Esophagus squamous epithelium (tissue), 5 donors: ENCODE results near the gene MSH3. TPM values are rescaled to one million over a fixed set of nuclear protein-coding genes. Genes with fewer than 3 reads are reported as not detected.

ENCODE experiments used
- DNase-seq: peaks from one replicate; lab custom pipeline; 2025; lab: John Stamatoyannopoulos, UW
- H3K27ac ChIP-seq, 4 donors: fragments of 200-600 bp; sonication (generic); one replicate each; pipeline ENCODE4 v1.5.1; 2016 to 2019; ENCODE audit warnings: mild to moderate bottlenecking in 1 of 4
- H3K27me3 ChIP-seq, 4 donors: fragments of 200-600 bp; sonication (generic); 1 replicate in 3 of 4; 2 replicates in 1 of 4; pipeline versions ENCODE4 v1.5.1 to v1.6.0; 2017 to 2021; ENCODE audit warnings: antibody characterized with exemption in 1 of 4
- H3K36me3 ChIP-seq, 3 donors: fragments of 200-600 bp; sonication (generic); one replicate each; pipeline ENCODE4 v1.5.1; 2016 to 2019
- H3K4me1 ChIP-seq, 3 donors: fragments of 200-600 bp; sonication (generic); one replicate each; pipeline ENCODE4 v1.5.1; 2017 to 2019
- H3K4me3 ChIP-seq, 4 donors: fragments of 200-600 bp; sonication (generic); 1 replicate in 3 of 4; 2 replicates in 1 of 4; pipeline ENCODE4 v1.5.1; 2016 to 2019; ENCODE audit warnings: mild to moderate bottlenecking in 2 of 4, moderate library complexity in 1 of 4
- H3K9me3 ChIP-seq, 3 donors: fragments of 200-600 bp; sonication (generic); one replicate each; pipeline ENCODE4 v1.5.1; 2016 to 2019
- POLR2A ChIP-seq, 4 donors: fragments of 450-650 bp; IDR thresholded peaks; one replicate each; pipeline ENCODE4 v1.6.1; 2017; ENCODE audit warnings: antibody characterized with exemption in 4 of 4, mild to moderate bottlenecking in 4 of 4, moderate library complexity in 3 of 4
- WGBS, 2 donors: methylation state at CpG; one replicate each; pipeline ENCODE4 v1.1.5; 2018; 5-methylcytosine and 5-hydroxymethylcytosine counted together
- intact Hi-C: fragments of 100-400 bp; cut with DNase I; formaldehyde crosslinking; loops from one replicate; pipeline ENCODE4 v1.15.0; 2022
- total RNA-seq, 4 donors: library from RNA; depleted of rRNA; stranded (reverse); fragments of >200 nt; gene quantifications; one replicate each; pipeline ENCODE4 v1.1.0, GENCODE V29; 2016
- TF ChIP-seq, protein P1 (sequence below), 6 experiments: fragments of 450-650 bp in 4 of 6; fragments of 200-600 bp in 2 of 6; sonication (generic) in 2 of 6; IDR thresholded peaks; one replicate each; pipeline ENCODE4 v1.5.1; 2016 to 2019; ENCODE audit warnings: antibody characterized with exemption in 6 of 6, mild to moderate bottlenecking in 4 of 6, moderate library complexity in 4 of 6
- donor health status: DM: yes; HTN: yes; CAD: no.

Gene MSH3
- total RNA-seq, 4 donors from 2014 or later, result 6.6 to 12.5 (median 11.6) TPM

DNA sequence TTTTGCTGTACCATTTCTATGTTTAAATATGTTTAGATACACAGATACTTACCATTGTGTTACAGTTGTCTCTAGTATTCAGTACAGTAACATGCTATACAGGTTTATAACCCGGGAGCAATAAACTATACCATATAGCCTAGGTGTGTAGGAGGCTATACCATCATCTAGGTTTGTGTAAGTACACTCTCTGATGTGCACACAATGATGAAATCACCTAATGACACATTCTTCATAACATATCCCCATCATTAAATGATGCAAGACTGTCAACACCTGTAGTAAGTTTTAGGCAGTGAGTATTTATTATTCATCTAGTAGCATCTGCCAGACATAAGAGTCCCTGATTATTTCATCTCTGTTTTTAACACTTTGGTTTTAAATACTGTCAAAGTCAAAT, 7.7 kb downstream of the MSH3 start:
- no peak for DNase-seq
- Histone ChIP-seq H3K27ac (no peak overlapping the region), H3K4me3 (no peak overlapping the region), H3K36me3 (peaks cover 0 to 95% (median 16%) of the 10 kb centered on the region in 3 donors), H3K27me3 (no peaks in the 10 kb centered on the region), H3K4me1 (no peaks in the 10 kb centered on the region), H3K9me3 (no peaks in the 10 kb centered on the region)
- 0 to 53% methylated on average over 1 of the region's 1 CpG for WGBS, 2 donors
- intact Hi-C loops, result loop anchor here (10.0 kb wide), 1 partner anchor 177 kb away; the partner anchor contains the start of gene FAM151B
- TF ChIP-seq POLR2A (IDR thresholded peaks at IDR 0.05), result no peak
- TF ChIP-seq, protein P1, sequence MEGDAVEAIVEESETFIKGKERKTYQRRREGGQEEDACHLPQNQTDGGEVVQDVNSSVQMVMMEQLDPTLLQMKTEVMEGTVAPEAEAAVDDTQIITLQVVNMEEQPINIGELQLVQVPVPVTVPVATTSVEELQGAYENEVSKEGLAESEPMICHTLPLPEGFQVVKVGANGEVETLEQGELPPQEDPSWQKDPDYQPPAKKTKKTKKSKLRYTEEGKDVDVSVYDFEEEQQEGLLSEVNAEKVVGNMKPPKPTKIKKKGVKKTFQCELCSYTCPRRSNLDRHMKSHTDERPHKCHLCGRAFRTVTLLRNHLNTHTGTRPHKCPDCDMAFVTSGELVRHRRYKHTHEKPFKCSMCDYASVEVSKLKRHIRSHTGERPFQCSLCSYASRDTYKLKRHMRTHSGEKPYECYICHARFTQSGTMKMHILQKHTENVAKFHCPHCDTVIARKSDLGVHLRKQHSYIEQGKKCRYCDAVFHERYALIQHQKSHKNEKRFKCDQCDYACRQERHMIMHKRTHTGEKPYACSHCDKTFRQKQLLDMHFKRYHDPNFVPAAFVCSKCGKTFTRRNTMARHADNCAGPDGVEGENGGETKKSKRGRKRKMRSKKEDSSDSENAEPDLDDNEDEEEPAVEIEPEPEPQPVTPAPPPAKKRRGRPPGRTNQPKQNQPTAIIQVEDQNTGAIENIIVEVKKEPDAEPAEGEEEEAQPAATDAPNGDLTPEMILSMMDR (IDR thresholded peaks at IDR 0.05), result no peak

DNA sequence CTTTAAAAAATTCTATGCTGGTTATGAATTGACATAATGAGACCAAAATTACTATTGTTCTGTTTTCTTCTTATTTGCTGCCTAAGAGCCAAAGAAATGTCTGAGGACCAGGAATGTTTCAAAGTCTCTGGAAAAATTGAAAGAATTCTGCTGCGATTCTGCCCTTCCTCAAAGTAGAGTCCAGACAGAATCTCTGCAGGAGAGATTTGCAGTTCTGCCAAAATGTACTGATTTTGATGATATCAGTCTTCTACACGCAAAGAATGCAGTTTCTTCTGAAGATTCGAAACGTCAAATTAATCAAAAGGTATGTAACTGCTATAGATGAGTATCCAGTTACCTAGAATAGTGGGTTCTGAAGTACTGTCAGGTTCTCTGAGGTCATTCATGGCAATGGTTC, 10.6 kb downstream of the MSH3 start:
- Histone ChIP-seq H3K27ac (no peak overlapping the region), H3K27me3 (no peaks in the 10 kb centered on the region), H3K9me3 (no peaks in the 10 kb centered on the region), H3K4me3 (no peak overlapping the region), H3K36me3 (peaks cover 0 to 90% (median 0%) of the 10 kb centered on the region in 3 donors), H3K4me1 (no peaks in the 10 kb centered on the region)
- intact Hi-C loops, result loop anchor here (10.0 kb wide), 1 partner anchor 180 kb away; the partner anchor contains the start of gene FAM151B
- no peak for TF ChIP-seq POLR2A (IDR thresholded peaks at IDR 0.05)
- TF ChIP-seq, protein P1 (IDR thresholded peaks at IDR 0.05), result no peak
- 89 to 93% methylated on average over 4 of the region's 4 CpGs for WGBS, 2 donors
- DNase-seq, result no peak

DNA sequence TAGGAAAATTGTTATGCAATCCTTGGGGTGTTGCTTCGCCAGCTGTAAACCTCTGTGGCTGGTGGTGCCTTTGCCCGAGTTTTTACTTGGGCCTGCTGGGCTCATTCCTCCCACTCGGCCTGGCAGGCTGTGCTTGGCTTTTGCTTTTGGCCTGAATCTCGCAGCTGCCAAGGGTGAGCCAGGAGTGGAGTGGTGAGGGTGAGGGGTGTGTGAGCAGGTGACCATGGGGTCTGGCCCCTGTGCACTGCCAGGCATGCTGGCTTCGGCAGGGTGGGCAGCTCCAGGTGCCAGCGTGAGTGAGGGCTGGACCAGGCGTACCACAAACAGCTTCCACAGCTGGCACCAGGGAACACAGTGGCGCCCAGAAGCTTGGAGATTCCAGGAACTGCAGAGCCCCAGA, 12.9 kb downstream of the MSH3 start:
- H3K36me3 ChIP-seq, result peaks cover 0 to 83% (median 0%) of the 10 kb centered on the region in 3 donors
- H3K4me1 ChIP-seq, result no peaks in the 10 kb centered on the region
- H3K4me3 ChIP-seq, result no peak overlapping the region
- H3K27me3 ChIP-seq, result no peaks in the 10 kb centered on the region
- intact Hi-C loops, result loop anchor here (10.0 kb wide), 1 partner anchor 183 kb away; the partner anchor contains the start of gene FAM151B
- no peaks in the 10 kb centered on the region for H3K9me3 ChIP-seq
- WGBS, 2 donors, result 62 to 67% methylated on average over 4 to 7 of the region's 8 CpGs
- no peak overlapping the region for H3K27ac ChIP-seq
- TF ChIP-seq, protein P1 (IDR thresholded peaks at IDR 0.05), result no peak
- TF ChIP-seq POLR2A (IDR thresholded peaks at IDR 0.05), result no peak
- no peak for DNase-seq

GRCh38 chr5:80668016-80668969, 13.8 kb downstream of the MSH3 start:
- H3K4me3 ChIP-seq, result no peak overlapping the region
- intact Hi-C loops, result loop anchor here (10.0 kb wide), 1 partner anchor 183 kb away; the partner anchor contains the start of gene FAM151B
- no peaks in the 10 kb centered on the region for H3K4me1 ChIP-seq
- peaks cover 3 to 83% (median 4%) of the 10 kb centered on the region in 3 donors for H3K36me3 ChIP-seq
- WGBS, 2 donors, result 74 to 80% methylated on average over 5 to 13 of the region's 16 CpGs
- H3K27me3 ChIP-seq, result no peaks in the 10 kb centered on the region
- H3K27ac ChIP-seq, result peak overlapping the region in 2 of 4 donors; percentile 30 to 36
- no peaks in the 10 kb centered on the region for H3K9me3 ChIP-seq
- no peak for DNase-seq
- TF ChIP-seq, protein P1 (IDR thresholded peaks at IDR 0.05), result no peak
- no peak for TF ChIP-seq POLR2A (IDR thresholded peaks at IDR 0.05)
